H9 (cell line): ENCODE measurements around the gene KDM2A. TPM values are rescaled to one million over a fixed set of nuclear protein-coding genes. Genes with fewer than 3 reads are reported as not detected.

Experiments used
- DNase-seq: peaks from one replicate; pipeline ENCODE4 v3.0.0-alpha.2; 2017
- H2AFZ ChIP-seq: one replicate; pipeline ENCODE4 v1.6.1; 2013; ENCODE audit warnings: mild to moderate bottlenecking, low read length, control low read depth, moderate library complexity
- H2AK5ac ChIP-seq: 2 replicates; pipeline ENCODE4 v1.6.1; 2013; ENCODE audit warnings: low read length, control low read depth, mixed read lengths; ENCODE audit not compliant: insufficient read length
- H2BK120ac ChIP-seq: one replicate; pipeline ENCODE4 v1.6.1; 2013; ENCODE audit warnings: low read depth, mild to moderate bottlenecking, low read length, control low read depth, inconsistent platforms; ENCODE audit not compliant: poor library complexity, severe bottlenecking
- H2BK12ac ChIP-seq: 2 replicates; pipeline ENCODE4 v1.6.1; 2013; ENCODE audit warnings: low read length, control low read depth, mixed read lengths, low read depth; ENCODE audit not compliant: insufficient read length
- H2BK15ac ChIP-seq: 2 replicates; pipeline ENCODE4 v1.6.1; 2013; ENCODE audit warnings: low read depth, low read length, control low read depth
- H2BK20ac ChIP-seq: one replicate; pipeline ENCODE4 v1.6.1; 2013; ENCODE audit warnings: low read depth, mild to moderate bottlenecking, low read length, control low read depth, inconsistent platforms; ENCODE audit not compliant: poor library complexity, severe bottlenecking
- H2BK5ac ChIP-seq: 2 replicates; pipeline ENCODE4 v1.6.1; 2013; ENCODE audit warnings: low read length, control low read depth, mixed read lengths; ENCODE audit not compliant: insufficient read length
- H3K14ac ChIP-seq: 2 replicates; pipeline ENCODE4 v1.6.1; 2013; ENCODE audit warnings: low read length, control low read depth; ENCODE audit not compliant: insufficient read depth
- H3K18ac ChIP-seq: 2 replicates; pipeline ENCODE4 v1.6.1; 2013; ENCODE audit warnings: low read depth, mild to moderate bottlenecking, mixed read lengths, low read length, control low read depth; ENCODE audit not compliant: insufficient read length
- H3K23ac ChIP-seq: 2 replicates; pipeline ENCODE4 v1.6.1; 2013; ENCODE audit warnings: low read length, control low read depth, mixed read lengths, low read depth; ENCODE audit not compliant: insufficient read length
- H3K23me2 ChIP-seq: 2 replicates; pipeline ENCODE4 v1.6.1; 2013; ENCODE audit warnings: low read depth, mild to moderate bottlenecking, mixed read lengths, low read length, control low read depth; ENCODE audit not compliant: insufficient read length, poor library complexity, severe bottlenecking
- H3K27ac ChIP-seq: 2 replicates; pipeline ENCODE4 v1.5.1; 2013; ENCODE audit warnings: low read length, control low read depth, mixed read lengths, low read depth; ENCODE audit not compliant: insufficient read length
- H3K27me3 ChIP-seq: 2 replicates; pipeline ENCODE4 v1.6.1; 2013; ENCODE audit warnings: low read length, control low read depth, inconsistent platforms; ENCODE audit not compliant: insufficient read depth
- H3K4ac ChIP-seq: 2 replicates; pipeline ENCODE4 v1.6.1; 2013; ENCODE audit warnings: low read depth, mild to moderate bottlenecking, control low read depth, inconsistent platforms, low read length, moderate library complexity
- H3K4me1 ChIP-seq: 2 replicates; pipeline ENCODE4 v1.6.1; 2013; ENCODE audit warnings: low read length, control low read depth, inconsistent platforms; ENCODE audit not compliant: insufficient read depth
- H3K4me2 ChIP-seq: 2 replicates; pipeline ENCODE4 v1.6.1; 2013; ENCODE audit warnings: low read length, control low read depth, mixed read lengths; ENCODE audit not compliant: insufficient read length, insufficient read depth
- H3K56ac ChIP-seq: 2 replicates; pipeline ENCODE4 v1.6.1; 2013; ENCODE audit warnings: low read depth, mild to moderate bottlenecking, mixed read lengths, low read length, control low read depth; ENCODE audit not compliant: insufficient read length
- H3K79me1 ChIP-seq: 2 replicates; pipeline ENCODE4 v1.6.1; 2013; ENCODE audit warnings: low read depth, mild to moderate bottlenecking, moderate library complexity, low read length, control low read depth, inconsistent platforms; ENCODE audit not compliant: insufficient read depth, poor library complexity, severe bottlenecking
- H3K79me2 ChIP-seq: 2 replicates; pipeline ENCODE4 v1.6.1; 2013; ENCODE audit warnings: low read length, control low read depth, inconsistent platforms; ENCODE audit not compliant: insufficient read depth
- H3K9ac ChIP-seq: 2 replicates; pipeline ENCODE4 v1.6.1; 2013; ENCODE audit warnings: low read length, control low read depth, mixed read lengths; ENCODE audit not compliant: insufficient read length; ENCODE audit errors: extremely low read depth
- H3K9me3 ChIP-seq: one replicate; pipeline ENCODE4 v1.6.1; 2013; ENCODE audit warnings: low read depth, low read length, inconsistent platforms; ENCODE audit not compliant: control insufficient read depth
- H3T11ph ChIP-seq: one replicate; pipeline ENCODE4 v1.6.1; 2013; ENCODE audit warnings: mild to moderate bottlenecking, low read length, control low read depth, inconsistent platforms
- H4K20me1 ChIP-seq: one replicate; pipeline ENCODE4 v1.6.1; 2013; ENCODE audit not compliant: control insufficient read depth, insufficient read length, insufficient read depth
- H4K5ac ChIP-seq: 2 replicates; pipeline ENCODE4 v1.6.1; 2013; ENCODE audit warnings: low read depth, mild to moderate bottlenecking, mixed read lengths, low read length, control low read depth; ENCODE audit not compliant: insufficient read length
- H4K8ac ChIP-seq: replicated peaks from 2 replicates; pipeline ENCODE4 v1.6.1; 2013; ENCODE audit warnings: low read length, control low read depth, mixed read lengths, low read depth; ENCODE audit not compliant: insufficient read length
- H4K91ac ChIP-seq: 2 replicates; pipeline ENCODE4 v1.6.1; 2013; ENCODE audit warnings: low read depth, mild to moderate bottlenecking, moderate library complexity, mixed read lengths, low read length, control low read depth; ENCODE audit not compliant: insufficient read length
- H3K27ac Mint-ChIP-seq, 3 experiments: 2 replicates in 2 of 3; 3 replicates in 1 of 3; pipeline ENCODE4 v1.8.0; 2020 to 2021; ENCODE audit warnings: mixed read lengths in 3 of 3, mild to moderate bottlenecking in 1 of 3, moderate library complexity in 1 of 3
- H3K27me3 Mint-ChIP-seq: 2 replicates; pipeline ENCODE4 v1.8.0; 2021; ENCODE audit warnings: low read depth, mild to moderate bottlenecking, moderate library complexity, mixed read lengths
- H3K36me3 Mint-ChIP-seq, 3 experiments: 2 replicates in 2 of 3; 3 replicates in 1 of 3; pipeline ENCODE4 v1.8.0; 2020 to 2021; ENCODE audit warnings: low read depth in 3 of 3, mixed read lengths in 3 of 3; ENCODE audit not compliant: insufficient read depth in 1 of 3
- H3K4me1 Mint-ChIP-seq, 2 experiments: 2 replicates each; pipeline ENCODE4 v1.8.0; 2020; ENCODE audit warnings: mixed read lengths in 2 of 2
- H3K4me3 Mint-ChIP-seq, 2 experiments: 2 replicates in 1 of 2; 3 replicates in 1 of 2; pipeline ENCODE4 v1.8.0; 2020 to 2021; ENCODE audit warnings: mild to moderate bottlenecking in 2 of 2, mixed read lengths in 2 of 2, moderate library complexity in 1 of 2
- H3K9me3 Mint-ChIP-seq, 2 experiments: 2 replicates in 1 of 2; 3 replicates in 1 of 2; pipeline ENCODE4 v1.8.0; 2020; ENCODE audit warnings: mild to moderate bottlenecking in 2 of 2, mixed read lengths in 2 of 2, moderate library complexity in 1 of 2
- WGBS: extraction: QIAGEN DNeasy Blood & Tissue Kit; methylation state at CpG from one replicate; pipeline ENCODE4 v1.1.7; 2013; ENCODE audit warnings: missing lambda C conversion rate, low lambda C conversion rate, mixed read lengths; ENCODE audit not compliant: insufficient read length; ENCODE audit errors: extremely low coverage; 5-methylcytosine and 5-hydroxymethylcytosine counted together
- total RNA-seq: library from RNA; stranded (reverse); gene quantifications from 2 replicates; pipeline ENCODE4 v1.2.1, GENCODE V29; 2021
- TF ChIP-seq, protein P1 (sequence below): fragments of 200-600 bp; sonication (generic); conservative IDR thresholded peaks from 3 replicates; pipeline ENCODE4 v1.8.0; 2021; ENCODE audit warnings: antibody characterized with exemption, mild to moderate bottlenecking

KDM2A gene
- total RNA-seq, 1 experiment from 2014 or later, result 85.9 TPM

DNA sequence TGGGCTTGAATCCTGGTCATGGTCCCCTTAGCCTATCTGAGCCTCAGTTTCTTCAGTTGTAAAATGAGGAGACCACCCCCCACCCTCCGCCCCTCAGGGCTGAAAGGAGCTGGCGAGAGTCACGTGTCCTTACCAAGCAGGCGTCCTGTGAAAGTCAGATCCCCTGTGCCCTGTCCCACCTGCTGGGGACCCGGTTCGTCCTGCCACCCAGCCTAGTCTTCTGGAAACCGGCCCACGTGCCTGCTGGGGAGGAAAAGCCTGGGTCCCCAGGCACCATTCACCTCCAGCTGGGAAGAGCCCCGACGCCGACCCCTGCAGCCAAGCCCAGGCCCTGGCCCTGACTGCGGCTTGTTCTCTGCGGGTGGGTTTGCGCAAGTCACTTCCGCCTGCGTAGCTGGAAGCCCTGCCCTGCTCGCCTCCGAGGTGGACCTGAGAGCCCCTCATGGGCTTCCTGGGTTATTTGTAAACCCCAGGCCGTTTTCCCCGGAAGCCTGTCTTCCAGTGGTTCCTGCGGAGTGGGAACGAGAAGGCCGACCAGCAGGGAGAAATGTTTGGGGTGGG is 183.6 kb downstream of the KDM2A start:
- no peak overlapping the region for H3T11ph ChIP-seq
- no peak overlapping the region for H2BK20ac ChIP-seq
- H2BK5ac ChIP-seq, result no peak overlapping the region
- Mint-ChIP-seq H3K4me1 (peaks cover 11 to 16% of the 10 kb centered on the region in 2 experiments), H3K36me3 (peaks cover 2 to 31% (median 13%) of the 10 kb centered on the region in 3 experiments; a peak in 5 of 7 replicates), H3K4me3 (peak overlapping the region; percentile 65 to 79), H3K27ac (peak overlapping the region in 2 of 3 experiments; percentile 24 to 90; a peak in 4 of 7 replicates), H3K27me3 (peaks cover 6% of the 10 kb centered on the region), H3K9me3 (no peaks in the 10 kb centered on the region)
- peak overlapping the region; percentile 45; the same call in 1 of the 2 replicates for H3K14ac ChIP-seq
- H3K27me3 ChIP-seq, result no peaks in the 10 kb centered on the region
- no peak overlapping the region for H2AK5ac ChIP-seq
- TF ChIP-seq, protein P1, sequence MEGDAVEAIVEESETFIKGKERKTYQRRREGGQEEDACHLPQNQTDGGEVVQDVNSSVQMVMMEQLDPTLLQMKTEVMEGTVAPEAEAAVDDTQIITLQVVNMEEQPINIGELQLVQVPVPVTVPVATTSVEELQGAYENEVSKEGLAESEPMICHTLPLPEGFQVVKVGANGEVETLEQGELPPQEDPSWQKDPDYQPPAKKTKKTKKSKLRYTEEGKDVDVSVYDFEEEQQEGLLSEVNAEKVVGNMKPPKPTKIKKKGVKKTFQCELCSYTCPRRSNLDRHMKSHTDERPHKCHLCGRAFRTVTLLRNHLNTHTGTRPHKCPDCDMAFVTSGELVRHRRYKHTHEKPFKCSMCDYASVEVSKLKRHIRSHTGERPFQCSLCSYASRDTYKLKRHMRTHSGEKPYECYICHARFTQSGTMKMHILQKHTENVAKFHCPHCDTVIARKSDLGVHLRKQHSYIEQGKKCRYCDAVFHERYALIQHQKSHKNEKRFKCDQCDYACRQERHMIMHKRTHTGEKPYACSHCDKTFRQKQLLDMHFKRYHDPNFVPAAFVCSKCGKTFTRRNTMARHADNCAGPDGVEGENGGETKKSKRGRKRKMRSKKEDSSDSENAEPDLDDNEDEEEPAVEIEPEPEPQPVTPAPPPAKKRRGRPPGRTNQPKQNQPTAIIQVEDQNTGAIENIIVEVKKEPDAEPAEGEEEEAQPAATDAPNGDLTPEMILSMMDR, result no peak
- no peak overlapping the region for H4K8ac ChIP-seq
- no peaks in the 10 kb centered on the region for H4K20me1 ChIP-seq
- no peak overlapping the region for H4K5ac ChIP-seq
- no peaks in the 10 kb centered on the region for H3K9me3 ChIP-seq
- no peaks in the 10 kb centered on the region for H3K79me2 ChIP-seq
- no peak overlapping the region for H3K23ac ChIP-seq
- no peak overlapping the region for H3K27ac ChIP-seq
- no peak overlapping the region for H2BK12ac ChIP-seq
- H3K23me2 ChIP-seq, result peaks cover 16% of the 10 kb centered on the region
- H2AFZ ChIP-seq, result no peak overlapping the region
- H3K56ac ChIP-seq, result no peak overlapping the region
- no peak overlapping the region for H3K18ac ChIP-seq
- H4K91ac ChIP-seq, result no peak overlapping the region
- peak overlapping the region; percentile 65 for H3K4me2 ChIP-seq
- WGBS, result no CpG with 5 or more reads among the region's 23 CpGs
- no peak overlapping the region for H2BK120ac ChIP-seq
- no peaks in the 10 kb centered on the region for H3K4me1 ChIP-seq
- DNase-seq, result peak; percentile 85
- no peaks in the 10 kb centered on the region for H3K79me1 ChIP-seq
- no peak overlapping the region for H2BK15ac ChIP-seq
- H3K9ac ChIP-seq, result no peak overlapping the region
- H3K4ac ChIP-seq, result no peak overlapping the region
